Heart left ventricle (tissue), 16 donors: Measurements from ENCODE around the gene ASCC3. TPM values are rescaled to one million over a fixed set of nuclear protein-coding genes. Genes with fewer than 3 reads are reported as not detected.

ENCODE experiments used
- ATAC-seq, 4 donors: fragments of 200-7000 bp; cut with Tn5 transposase; one replicate each; pipeline ENCODE4 v1.9.1; 2020 to 2022; ENCODE audit warnings: moderate library complexity in 4 of 4, mild to moderate bottlenecking in 3 of 4, moderate number of reproducible peaks in 1 of 4
- DNase-seq, 5 donors: peaks; one replicate each; pipeline ENCODE4 v3.0.0-alpha.2; 2020
- H3K27ac ChIP-seq, 12 donors: fragments of 200-600 bp; sonication (generic) in 4 of 12; one replicate each; pipeline versions ENCODE4 v1.5.0 to v1.8.0; 2016 to 2022; ENCODE audit warnings: mild to moderate bottlenecking in 2 of 12
- H3K27me3 ChIP-seq, 9 donors: fragments of 200-600 bp; sonication (generic) in 2 of 9; one replicate each; pipeline versions ENCODE4 v1.5.1 to v1.8.0; 2016 to 2022; ENCODE audit warnings: mild to moderate bottlenecking in 3 of 9
- H3K36me3 ChIP-seq, 9 donors: fragments of 200-600 bp; sonication (generic) in 2 of 9; one replicate each; pipeline versions ENCODE4 v1.5.0 to v1.8.0; 2018 to 2022; ENCODE audit warnings: mild to moderate bottlenecking in 2 of 9
- H3K4me1 ChIP-seq, 12 donors: fragments of 200-600 bp; sonication (generic) in 4 of 12; one replicate each; pipeline versions ENCODE4 v1.5.0 to v1.8.0; 2016 to 2022; ENCODE audit warnings: mild to moderate bottlenecking in 3 of 12
- H3K4me3 ChIP-seq, 12 donors: fragments of 200-600 bp; sonication (generic) in 4 of 12; one replicate each; pipeline versions ENCODE4 v1.5.0 to v1.8.0; 2017 to 2022; ENCODE audit warnings: mild to moderate bottlenecking in 9 of 12, moderate library complexity in 4 of 12
- H3K9me3 ChIP-seq, 12 donors: fragments of 200-600 bp; sonication (generic) in 4 of 12; one replicate each; pipeline versions ENCODE4 v1.5.0 to v1.8.0; 2016 to 2022; ENCODE audit warnings: mild to moderate bottlenecking in 1 of 12
- CTCF ChIP-seq, 12 donors: fragments of 200-600 bp; sonication (generic) in 4 of 12; IDR thresholded peaks; one replicate each; pipeline versions ENCODE4 v1.5.0 to v1.8.0; 2018 to 2022; ENCODE audit warnings: antibody characterized with exemption in 12 of 12, mild to moderate bottlenecking in 5 of 12
- POLR2A ChIP-seq, 2 donors: fragments of 450-650 bp; IDR thresholded peaks; one replicate each; pipeline ENCODE4 v1.6.1; 2017; ENCODE audit warnings: antibody characterized with exemption in 2 of 2, mild to moderate bottlenecking in 2 of 2, moderate library complexity in 2 of 2
- WGBS, 4 donors: extraction: QIAGEN DNeasy Blood & Tissue Kit in 2 of 4; methylation state at CpG; one replicate each; pipeline versions ENCODE4 v1.1.5 to v1.1.7; 2013 to 2018; 5-methylcytosine and 5-hydroxymethylcytosine counted together
- intact Hi-C, 10 donors: fragments of 100-400 bp; cut with DNase I; formaldehyde crosslinking; loops; one replicate each; pipeline versions ENCODE4 v1.11.1 to v1.14.2; 2022
- polyA plus RNA-seq, 2 donors: library from polyadenylated mRNA; stranded (reverse); fragments of 200-250 nt; gene quantifications; one replicate each; pipeline ENCODE4 v1.2.3, GENCODE V29; 2013
- total RNA-seq, 9 donors: library from RNA; depleted of rRNA in 2 of 9; stranded (reverse); fragments of >200 nt in 2 of 9; fragmentation: NEBNext Ultra II Directional in 3 of 9; extraction: Animal tissue kit (Norgen Biotek cat#: 25700) in 3 of 9; gene quantifications; one replicate each; pipeline versions ENCODE4 v1.1.0 to v1.2.4, GENCODE V29; 2016 to 2023
- donor health status: ischemic (EF 13 %, LVEDD 7.1; RV severe dilation, severe dysfunction).
- donor health status: healthy with polysubstance abuse.
- donor health status: DM: no; HTN: yes; CAD: no.
- donor health status: DM: no; HTN: no; CAD: no.
- donor health status: ischemic (EF 25% LVEDD 6.9; RV normal size, moderate dysfunction).
- donor health status: ischemic (EF 25% LVEDD 5.7; RV mildly dilated, moderate dysfunction).
- donor health status: healthy.
- donor health status: DM: yes; HTN: yes; CAD: no.
- donor health status: ischemic (EF 35%, LVEDD 5.7; RV mildly dilated, moderate dysfunction).
- donor health status: nonischemic (EF 11% LVEDD 7.7; RV severe dilation, severe dysfunction).
- donor health status: DM: yes; HTN: yes; CAD: no.
- donor health status: PGD.
- donor health status: ischemic (EF 29% LVEDD 5.4; RV normal size, mild dysfunction).
- donor health status: nonischemic (EF 23%, LVEDD 6.1; RV moderate dilation, normal function).

Gene ASCC3
- total and polyA plus RNA-seq, 11 donors: 3.4 to 29.2 (median 15.0) TPM

GRCh38 chr6:100503043-100503705 lies 378.0 kb downstream of the ASCC3 start:
- H3K4me1 ChIP-seq: peaks cover 0 to 3% (median 0%) of the 10 kb centered on the region in 12 donors
- no peak overlapping the region for H3K27ac ChIP-seq
- no peak for ATAC-seq
- H3K4me3 ChIP-seq: no peak overlapping the region
- no peak for DNase-seq
- H3K36me3 ChIP-seq: peaks cover 0 to 6% (median 0%) of the 10 kb centered on the region in 9 donors
- no peaks in the 10 kb centered on the region for H3K27me3 ChIP-seq
- H3K9me3 ChIP-seq: peaks cover 0 to 6% (median 0%) of the 10 kb centered on the region in 12 donors
- intact Hi-C loops: no loop called here
- TF ChIP-seq CTCF (IDR thresholded peaks at IDR 0.05): no peak
- TF ChIP-seq POLR2A (IDR thresholded peaks at IDR 0.05): no peak

- intact Hi-C loops: no loop called here
- Histone ChIP-seq H3K9me3 (peaks cover 0 to 4% (median 0%) of the 10 kb centered on the region in 12 donors), H3K27ac (no peak overlapping the region), H3K4me3 (no peak overlapping the region), H3K4me1 (no peaks in the 10 kb centered on the region), H3K36me3 (no peaks in the 10 kb centered on the region), H3K27me3 (peaks cover 0 to 38% (median 2%) of the 10 kb centered on the region in 9 donors)
- no peak for DNase-seq
- WGBS, 4 donors: 63 to 79% (median 70%) methylated on average over 6 of the region's 6 CpGs
- TF ChIP-seq CTCF (IDR thresholded peaks at IDR 0.05) (no peak), POLR2A (IDR thresholded peaks at IDR 0.05) (no peak)
- no peak for ATAC-seq
Observed at GRCh38 chr6:100493206-100493888, 387.8 kb downstream of the ASCC3 start.

- H3K27me3 ChIP-seq: peaks cover 0 to 41% (median 2%) of the 10 kb centered on the region in 9 donors
- intact Hi-C loops: no loop called here
- no peak for DNase-seq
- TF ChIP-seq POLR2A (IDR thresholded peaks at IDR 0.05) (no peak), CTCF (IDR thresholded peaks at IDR 0.05) (no peak)
- no peak for ATAC-seq
- no peak overlapping the region for H3K4me3 ChIP-seq
- peaks cover 0 to 4% (median 0%) of the 10 kb centered on the region in 12 donors for H3K9me3 ChIP-seq
- no peak overlapping the region for H3K27ac ChIP-seq
- WGBS, 4 donors: 60 to 65% (median 61%) methylated on average over 13 of the region's 13 CpGs
- no peaks in the 10 kb centered on the region for H3K4me1 ChIP-seq
- no peaks in the 10 kb centered on the region for H3K36me3 ChIP-seq
Observed at GRCh38 chr6:100491952-100492670, 389.0 kb downstream of the ASCC3 start.

- ATAC-seq (no peak), DNase-seq (no peak)
- H3K4me3 ChIP-seq: no peak overlapping the region
- no peaks in the 10 kb centered on the region for H3K36me3 ChIP-seq
- no peak overlapping the region for H3K27ac ChIP-seq
- 84 to 93% (median 89%) methylated on average over 2 of the region's 2 CpGs for WGBS, 4 donors
- no peaks in the 10 kb centered on the region for H3K4me1 ChIP-seq
- no peaks in the 10 kb centered on the region for H3K9me3 ChIP-seq
- intact Hi-C loops: no loop called here
- H3K27me3 ChIP-seq: peaks cover 0 to 40% (median 3%) of the 10 kb centered on the region in 9 donors
- TF ChIP-seq CTCF (IDR thresholded peaks at IDR 0.05) (no peak), POLR2A (IDR thresholded peaks at IDR 0.05) (no peak)
Observed at GRCh38 chr6:100490065-100490464, 391.1 kb downstream of the ASCC3 start.
